ENCODE data around the gene ZNF22.

GRCh38 chr10:44971434-44971833 is 29.3 kb upstream of the ZNF22 start:
- TF ChIP-seq POLR2A (IDR thresholded peaks at IDR 0.05; ENCODE audit: low read depth, low read length) (no peak), POLR2AphosphoS5 (IDR thresholded peaks at IDR 0.05; ENCODE audit: low read depth, low read length) (no peak), TAF1 (IDR thresholded peaks at IDR 0.05; ENCODE audit: borderline replicate concordance, low read depth, low read length) (no peak)

Data from GM12892 (cell line).